OCI-LY7 (cell line): Measurements from ENCODE around the gene CFAP92.

ENCODE experiments used
- EZH2phosphoT487 ChIP-seq: fragments of 200-600 bp; sonication (generic); IDR thresholded peaks from 2 replicates; pipeline ENCODE4 v1.6.1; 2018; ENCODE audit warnings: low read depth, borderline replicate concordance, mild to moderate bottlenecking, mixed run types, antibody characterized with exemption, low read length, moderate library complexity, mixed read lengths
- TF ChIP-seq, protein P1 (sequence below): fragments of 200-600 bp; sonication (generic); conservative IDR thresholded peaks from 2 replicates; pipeline ENCODE4 v1.5.1; 2014; ENCODE audit warnings: mild to moderate bottlenecking, antibody characterized with exemption, low read length, moderate library complexity, mixed read lengths

DNA sequence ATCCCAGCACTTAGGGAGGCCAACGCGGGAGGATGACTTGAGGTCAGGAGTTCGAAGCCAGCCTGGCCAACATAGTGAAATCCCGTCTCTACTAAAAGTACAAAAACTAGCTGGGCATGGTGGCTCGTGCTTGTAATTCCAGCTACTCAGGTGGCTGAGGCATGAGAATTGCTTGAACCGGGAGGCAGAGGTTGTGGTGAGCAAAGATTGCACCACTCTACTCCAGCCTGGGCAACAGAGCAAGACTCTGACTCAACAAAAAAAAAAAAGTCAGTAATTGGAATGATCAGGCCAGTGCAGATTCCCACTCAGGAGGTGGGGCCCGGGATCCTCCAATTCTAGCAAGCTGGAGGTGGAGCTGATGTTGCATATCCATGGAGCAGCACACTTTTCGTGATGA is 5.6 kb downstream of the CFAP92 start:
- TF ChIP-seq, protein P1, sequence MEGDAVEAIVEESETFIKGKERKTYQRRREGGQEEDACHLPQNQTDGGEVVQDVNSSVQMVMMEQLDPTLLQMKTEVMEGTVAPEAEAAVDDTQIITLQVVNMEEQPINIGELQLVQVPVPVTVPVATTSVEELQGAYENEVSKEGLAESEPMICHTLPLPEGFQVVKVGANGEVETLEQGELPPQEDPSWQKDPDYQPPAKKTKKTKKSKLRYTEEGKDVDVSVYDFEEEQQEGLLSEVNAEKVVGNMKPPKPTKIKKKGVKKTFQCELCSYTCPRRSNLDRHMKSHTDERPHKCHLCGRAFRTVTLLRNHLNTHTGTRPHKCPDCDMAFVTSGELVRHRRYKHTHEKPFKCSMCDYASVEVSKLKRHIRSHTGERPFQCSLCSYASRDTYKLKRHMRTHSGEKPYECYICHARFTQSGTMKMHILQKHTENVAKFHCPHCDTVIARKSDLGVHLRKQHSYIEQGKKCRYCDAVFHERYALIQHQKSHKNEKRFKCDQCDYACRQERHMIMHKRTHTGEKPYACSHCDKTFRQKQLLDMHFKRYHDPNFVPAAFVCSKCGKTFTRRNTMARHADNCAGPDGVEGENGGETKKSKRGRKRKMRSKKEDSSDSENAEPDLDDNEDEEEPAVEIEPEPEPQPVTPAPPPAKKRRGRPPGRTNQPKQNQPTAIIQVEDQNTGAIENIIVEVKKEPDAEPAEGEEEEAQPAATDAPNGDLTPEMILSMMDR, result no peak
- no peak for TF ChIP-seq EZH2phosphoT487
